T-cell (primary cell): ENCODE results near the gene NOL4L. TPM values are rescaled to one million over a fixed set of nuclear protein-coding genes. Genes with fewer than 3 reads are reported as not detected.

Experiments used
- ATAC-seq, 4 experiments: fragments of 200-7000 bp in 3 of 4; fragments of 150-1000 bp in 1 of 4; cut with Tn5 transposase; replicated peaks in 1 of 4; 1 replicate in 3 of 4; 2 replicates in 1 of 4; pipeline ENCODE4 v1.10.0; 2021; ENCODE audit warnings: moderate library complexity in 3 of 4, mild to moderate bottlenecking in 2 of 4, moderate number of reproducible peaks in 1 of 4
- CTCF ChIA-PET, 2 donors: fragments of 300-600 bp; sonication (Branson Sonifier 250); formaldehyde crosslinking; loops; one replicate each; lab custom pipeline; 2022; ENCODE audit warnings: antibody characterized with exemption in 2 of 2; lab: Charles Lee
- POLR2A ChIA-PET, 2 donors: fragments of 300-600 bp; sonication (Branson Sonifier 250); formaldehyde crosslinking; loops; one replicate each; lab custom pipeline; 2022; ENCODE audit warnings: antibody characterized with exemption in 2 of 2; lab: Charles Lee
- DNase-seq, 35 experiments: peaks; one replicate each; pipeline versions ENCODE4 v3.0.0 to v3.0.0-alpha.2; 2013 to 2023
- H3K27ac ChIP-seq: one replicate; pipeline ENCODE4 v1.5.1; 2013; ENCODE audit warnings: low read length
- H3K27me3 ChIP-seq, 2 experiments: replicated peaks in 1 of 2; 1 replicate in 1 of 2; 2 replicates in 1 of 2; pipeline versions ENCODE4 v1.6.1 to v1.7.0; 2013; ENCODE audit warnings: low read length in 1 of 2, mixed read lengths in 1 of 2; ENCODE audit not compliant: control insufficient read depth in 2 of 2, insufficient read depth in 2 of 2; ENCODE audit errors: extremely low read depth in 1 of 2
- H3K36me3 ChIP-seq, 2 donors: 1 replicate in 1 of 2; 2 replicates in 1 of 2; pipeline versions ENCODE4 v1.6.1 to v1.7.0; 2013; ENCODE audit warnings: low read length in 1 of 2; ENCODE audit not compliant: control insufficient read depth in 2 of 2, insufficient read depth in 1 of 2; ENCODE audit errors: extremely low read depth in 1 of 2
- H3K4me1 ChIP-seq, 2 experiments: 1 replicate in 1 of 2; 2 replicates in 1 of 2; pipeline versions ENCODE4 v1.6.1 to v1.7.0; 2013; ENCODE audit warnings: low read length in 2 of 2, mixed read lengths in 1 of 2; ENCODE audit not compliant: insufficient read depth in 2 of 2, control insufficient read depth in 1 of 2; ENCODE audit errors: extremely low read depth in 1 of 2
- H3K4me3 ChIP-seq, 2 donors: 1 replicate in 1 of 2; 2 replicates in 1 of 2; pipeline versions ENCODE4 v1.5.1 to v1.7.0; 2013; ENCODE audit warnings: mild to moderate bottlenecking in 2 of 2, low read length in 1 of 2, moderate library complexity in 1 of 2; ENCODE audit not compliant: control insufficient read depth in 1 of 2; ENCODE audit errors: extremely low read depth in 1 of 2
- H3K9me3 ChIP-seq: 2 replicates; pipeline ENCODE4 v1.7.0; 2013
- H3K27ac Mint-ChIP-seq, 2 donors: one replicate each; pipeline ENCODE4 v1.8.0; 2020 to 2021; ENCODE audit warnings: mild to moderate bottlenecking in 2 of 2, mixed read lengths in 2 of 2
- H3K27me3 Mint-ChIP-seq, 2 donors: one replicate each; pipeline ENCODE4 v1.8.0; 2021 to 2022; ENCODE audit warnings: mixed read lengths in 2 of 2
- H3K36me3 Mint-ChIP-seq: one replicate; pipeline ENCODE4 v1.8.0; 2021; ENCODE audit warnings: mixed read lengths
- H3K4me1 Mint-ChIP-seq, 3 donors: one replicate each; pipeline ENCODE4 v1.8.0; 2020 to 2022; ENCODE audit warnings: mixed read lengths in 3 of 3, mild to moderate bottlenecking in 1 of 3
- H3K4me3 Mint-ChIP-seq, 3 donors: one replicate each; pipeline ENCODE4 v1.8.0; 2020 to 2022; ENCODE audit warnings: mild to moderate bottlenecking in 3 of 3, mixed read lengths in 3 of 3, moderate library complexity in 3 of 3
- H3K9me3 Mint-ChIP-seq, 3 donors: one replicate each; pipeline ENCODE4 v1.8.0; 2020 to 2022; ENCODE audit warnings: mixed read lengths in 3 of 3
- WGBS: methylation state at CpG from one replicate; pipeline ENCODE4 v1.1.5; 2013; ENCODE audit warnings: missing lambda C conversion rate; ENCODE audit not compliant: insufficient coverage; 5-methylcytosine and 5-hydroxymethylcytosine counted together
- total RNA-seq, 35 experiments: library from RNA in 6 of 35; stranded (reverse) in 6 of 35; fragments of 120-200 nt in 1 of 35; gene quantifications; one replicate each; pipeline versions ENCODE4 v1.2.1 to v1.2.4 and lab custom pipeline; 2013 to 2026

Gene NOL4L
- total RNA-seq, 5 donors from 2014 or later (not counting 1 experiment from before 2014, with no cell fraction given), result 63.5 to 88.8 (median 74.4) TPM

GRCh38 chr20:32622585-32623468, 37.7 kb upstream of the NOL4L start:
- peaks cover 0 to 21% of the 10 kb centered on the region in 2 experiments for H3K27me3 ChIP-seq
- H3K4me1 Mint-ChIP-seq, result peaks cover 5 to 8% (median 5%) of the 10 kb centered on the region in 3 donors
- H3K36me3 Mint-ChIP-seq, result no peaks in the 10 kb centered on the region
- no peak for DNase-seq
- H3K4me1 ChIP-seq, result peaks cover 2 to 14% of the 10 kb centered on the region in 2 experiments
- 93% methylated on average over 17 of the region's 21 CpGs for WGBS
- no peaks in the 10 kb centered on the region for H3K36me3 ChIP-seq
- no peaks in the 10 kb centered on the region for H3K9me3 Mint-ChIP-seq
- no peak overlapping the region for H3K4me3 ChIP-seq
- ATAC-seq, result no peak
- H3K9me3 ChIP-seq, result no peaks in the 10 kb centered on the region
- no peak overlapping the region for H3K4me3 Mint-ChIP-seq
- ChIA-PET POLR2A (no interaction called here), CTCF (interaction anchor here in 1 of 2 donors (0.5 to 0.6 kb wide), 2 partner anchors 12 to 35 kb away, joined by 3 read pairs; no protein-coding TSS in a partner anchor)
- no peak overlapping the region for H3K27ac Mint-ChIP-seq
- H3K27me3 Mint-ChIP-seq, result peaks cover 0 to 4% of the 10 kb centered on the region in 2 donors
- H3K27ac ChIP-seq, result no peak overlapping the region

GRCh38 chr20:32621891-32622584, 36.9 kb upstream of the NOL4L start:
- WGBS, result 87% methylated on average over 16 of the region's 16 CpGs
- Mint-ChIP-seq H3K27ac (no peak overlapping the region), H3K9me3 (no peaks in the 10 kb centered on the region), H3K4me1 (peaks cover 0 to 6% (median 4%) of the 10 kb centered on the region in 3 donors), H3K4me3 (no peak overlapping the region), H3K36me3 (no peaks in the 10 kb centered on the region), H3K27me3 (peaks cover 0 to 5% of the 10 kb centered on the region in 2 donors)
- Histone ChIP-seq H3K27me3 (peaks cover 0 to 14% of the 10 kb centered on the region in 2 experiments), H3K36me3 (no peaks in the 10 kb centered on the region), H3K4me1 (peaks cover 0 to 6% of the 10 kb centered on the region in 2 experiments), H3K9me3 (no peaks in the 10 kb centered on the region), H3K4me3 (no peak overlapping the region), H3K27ac (no peak overlapping the region)
- ChIA-PET CTCF (interaction anchor here in 1 of 2 donors (0.5 kb wide), 1 partner anchor 36 kb away, joined by 3 read pairs; no protein-coding TSS in a partner anchor), POLR2A (no interaction called here)
- ATAC-seq (no peak), DNase-seq (no peak)

GRCh38 chr20:32621071-32621890, 36.1 kb upstream of the NOL4L start:
- no peak overlapping the region for H3K27ac ChIP-seq
- ChIA-PET CTCF (no interaction called here), POLR2A (no interaction called here)
- no peaks in the 10 kb centered on the region for H3K36me3 Mint-ChIP-seq
- no peak overlapping the region for H3K4me3 Mint-ChIP-seq
- H3K9me3 ChIP-seq, result no peaks in the 10 kb centered on the region
- H3K4me1 Mint-ChIP-seq, result peaks cover 5 to 9% (median 5%) of the 10 kb centered on the region in 3 donors
- WGBS, result 57% methylated on average over 2 of the region's 5 CpGs
- DNase-seq (no peak), ATAC-seq (no peak)
- H3K27me3 ChIP-seq, result peaks cover 0 to 6% of the 10 kb centered on the region in 2 experiments
- H3K4me3 ChIP-seq, result no peak overlapping the region
- H3K4me1 ChIP-seq, result peaks cover 2 to 5% of the 10 kb centered on the region in 2 experiments
- H3K27me3 Mint-ChIP-seq, result peaks cover 0 to 5% of the 10 kb centered on the region in 2 donors
- H3K9me3 Mint-ChIP-seq, result no peaks in the 10 kb centered on the region
- no peak overlapping the region for H3K27ac Mint-ChIP-seq
- H3K36me3 ChIP-seq, result no peaks in the 10 kb centered on the region

- Mint-ChIP-seq H3K27me3 (peaks cover 0 to 1% of the 10 kb centered on the region in 2 donors), H3K27ac (no peak overlapping the region), H3K4me1 (peaks cover 8 to 23% (median 13%) of the 10 kb centered on the region in 3 donors), H3K4me3 (no peak overlapping the region), H3K9me3 (no peaks in the 10 kb centered on the region), H3K36me3 (no peaks in the 10 kb centered on the region)
- ChIA-PET CTCF (interaction anchor here in 1 of 2 donors (0.7 kb wide), 1 partner anchor 156 kb away, joined by 6 read pairs; no protein-coding TSS in a partner anchor), POLR2A (no interaction called here)
- Histone ChIP-seq H3K36me3 (no peaks in the 10 kb centered on the region), H3K27ac (no peak overlapping the region), H3K4me1 (peaks cover 3 to 9% of the 10 kb centered on the region in 2 experiments), H3K9me3 (no peaks in the 10 kb centered on the region), H3K4me3 (no peak overlapping the region), H3K27me3 (no peaks in the 10 kb centered on the region)
- DNase-seq (no peak), ATAC-seq (no peak)
- 90% methylated on average over 5 of the region's 8 CpGs for WGBS
These were observed 34.5 kb upstream of the NOL4L start for GRCh38 chr20:32619586-32619985.

GRCh38 chr20:32614772-32615171, 29.6 kb upstream of the NOL4L start:
- no peak overlapping the region for H3K27ac Mint-ChIP-seq
- peaks cover 0 to 9% (median 0%) of the 10 kb centered on the region in 3 donors for H3K9me3 Mint-ChIP-seq
- 96% methylated on average over 2 of the region's 2 CpGs for WGBS
- ChIA-PET CTCF (interaction anchor here in 1 of 2 donors (0.5 to 0.9 kb wide), 3 partner anchors 22 to 434 kb away, joined by 3 to 5 read pairs (median 3); no protein-coding TSS in a partner anchor), POLR2A (no interaction called here)
- H3K4me1 ChIP-seq, result peaks cover 3 to 20% of the 10 kb centered on the region in 2 experiments
- DNase-seq (no peak), ATAC-seq (no peak)
- H3K4me3 Mint-ChIP-seq, result no peak overlapping the region
- H3K36me3 Mint-ChIP-seq, result no peaks in the 10 kb centered on the region
- H3K4me1 Mint-ChIP-seq, result peaks cover 15 to 32% (median 21%) of the 10 kb centered on the region in 3 donors
- peaks cover 0 to 15% of the 10 kb centered on the region in 2 experiments for H3K27me3 ChIP-seq
- no peak overlapping the region for H3K27ac ChIP-seq
- peaks cover 0 to 1% of the 10 kb centered on the region in 2 donors for H3K27me3 Mint-ChIP-seq
- no peaks in the 10 kb centered on the region for H3K9me3 ChIP-seq
- H3K36me3 ChIP-seq, result no peaks in the 10 kb centered on the region
- H3K4me3 ChIP-seq, result no peak overlapping the region
